H54 (cell line): Measurements from ENCODE around the gene KSR1.

Experiments
- DNase-seq: peaks from one replicate; pipeline ENCODE4 v3.0.0; 2011; ENCODE audit warnings: low spot score, mixed read lengths; ENCODE audit not compliant: insufficient read length
- FAIRE-seq: peaks from 3 replicates; lab custom pipeline; 2011; peaks lifted over from hg19 to GRCh38; lab: Jason Lieb, UNC
- POLR2A ChIP-seq: IDR thresholded peaks from 2 replicates; pipeline ENCODE4 v1.6.1; 2011; ENCODE audit warnings: low read depth, mild to moderate bottlenecking, low read length

KSR1 gene

GRCh38 chr17:27548369-27548768 lies 92.1 kb downstream of the KSR1 start:
- FAIRE-seq (no peak), DNase-seq (no peak)
- no peak for TF ChIP-seq POLR2A

GRCh38 chr17:27549251-27549893 lies 93.1 kb downstream of the KSR1 start:
- FAIRE-seq (no peak), DNase-seq (no peak)
- no peak for TF ChIP-seq POLR2A

GRCh38 chr17:27550291-27550930 lies 94.2 kb downstream of the KSR1 start:
- no peak for DNase-seq
- TF ChIP-seq POLR2A, result no peak
- FAIRE-seq, result no peak

DNA sequence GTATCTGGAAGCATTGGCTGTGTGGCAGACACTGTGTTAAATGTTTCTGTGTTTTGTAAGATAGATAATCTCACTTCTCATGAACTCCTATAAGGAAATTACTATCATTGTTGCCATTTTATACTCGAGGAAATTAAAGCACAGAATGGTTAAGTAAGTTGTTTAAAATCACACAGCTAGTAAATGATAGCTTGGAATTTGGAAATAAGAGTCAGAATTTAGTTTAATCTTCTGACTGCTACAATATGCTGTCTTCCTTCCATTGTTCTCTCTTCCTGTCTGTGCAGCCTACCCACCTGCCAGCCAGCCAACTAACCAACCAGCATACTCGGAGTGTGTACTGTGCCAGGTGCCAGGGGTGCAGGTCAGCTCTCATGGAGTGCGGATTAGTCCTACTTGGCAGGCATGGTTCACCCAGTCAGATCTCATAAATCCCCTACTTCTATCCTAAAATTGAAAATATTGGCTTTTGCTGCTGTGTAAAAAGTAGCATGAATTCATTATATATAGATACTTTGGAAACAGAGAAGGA lies 94.8 kb downstream of the KSR1 start:
- FAIRE-seq, result no peak
- DNase-seq, result no peak
- TF ChIP-seq POLR2A, result no peak

DNA sequence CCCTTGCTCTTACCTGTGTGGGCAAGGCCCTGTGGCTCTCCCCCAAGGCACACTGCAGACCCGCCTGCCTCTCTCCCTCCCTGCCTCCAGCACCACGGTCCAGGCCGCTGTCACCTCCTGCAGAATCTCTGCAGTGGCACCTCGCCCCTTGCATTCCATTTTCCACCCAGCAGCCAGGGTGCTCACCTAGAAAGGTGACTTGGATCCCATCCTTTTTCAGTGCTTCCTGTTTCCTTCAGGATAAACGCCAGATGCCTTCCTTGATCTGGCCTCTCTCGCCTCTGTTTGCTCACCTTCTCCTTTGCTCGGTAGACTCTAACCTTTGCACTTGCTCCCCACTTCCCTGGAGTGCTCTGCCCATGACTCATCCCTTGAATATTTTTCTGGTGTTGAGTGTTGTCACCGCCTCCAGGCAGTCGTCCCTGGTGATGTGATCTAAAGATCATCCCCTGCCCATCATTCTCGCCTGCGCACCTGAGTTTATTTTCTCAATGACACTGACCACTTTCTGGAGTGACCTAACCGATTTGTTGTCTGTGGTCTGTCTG lies 95.5 kb downstream of the KSR1 start:
- no peak for FAIRE-seq
- peak; percentile 45 for DNase-seq
- no peak for TF ChIP-seq POLR2A

- TF ChIP-seq POLR2A, result no peak
- peak; percentile 67 for DNase-seq
- FAIRE-seq, result no peak
These were observed 96.1 kb downstream of the KSR1 start for GRCh38 chr17:27552276-27552732.

DNA sequence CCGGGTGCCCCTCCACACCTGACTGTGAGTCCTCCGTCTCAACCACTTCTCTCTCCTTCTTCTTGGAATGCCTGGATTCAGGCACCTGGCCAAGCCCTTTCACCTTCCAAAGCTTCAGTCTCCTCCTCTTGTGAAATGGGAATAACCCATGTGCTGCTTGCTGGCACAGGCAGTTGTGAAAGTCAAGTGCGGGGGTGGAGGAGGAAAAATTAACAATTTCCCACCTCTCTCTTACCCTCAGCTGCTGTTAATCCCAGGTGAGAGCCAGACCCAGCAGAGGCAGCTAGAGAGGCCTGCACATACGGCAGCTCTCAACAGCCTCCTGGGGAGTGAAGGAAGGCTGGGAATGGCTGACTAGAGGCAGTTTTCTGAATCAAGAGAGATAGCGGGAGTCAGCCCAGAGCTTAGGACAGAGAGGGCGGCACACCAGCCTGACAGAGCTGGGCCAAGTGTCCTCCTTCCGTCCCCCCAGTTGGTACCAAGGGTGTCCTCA lies 96.8 kb downstream of the KSR1 start:
- TF ChIP-seq POLR2A, result no peak
- no peak for FAIRE-seq
- no peak for DNase-seq

- DNase-seq (no peak), FAIRE-seq (no peak)
- TF ChIP-seq POLR2A, result no peak
These were observed 97.9 kb downstream of the KSR1 start for GRCh38 chr17:27554152-27554551.

GRCh38 chr17:27554911-27555310 lies 98.7 kb downstream of the KSR1 start:
- no peak for TF ChIP-seq POLR2A
- FAIRE-seq, result no peak
- no peak for DNase-seq

DNA sequence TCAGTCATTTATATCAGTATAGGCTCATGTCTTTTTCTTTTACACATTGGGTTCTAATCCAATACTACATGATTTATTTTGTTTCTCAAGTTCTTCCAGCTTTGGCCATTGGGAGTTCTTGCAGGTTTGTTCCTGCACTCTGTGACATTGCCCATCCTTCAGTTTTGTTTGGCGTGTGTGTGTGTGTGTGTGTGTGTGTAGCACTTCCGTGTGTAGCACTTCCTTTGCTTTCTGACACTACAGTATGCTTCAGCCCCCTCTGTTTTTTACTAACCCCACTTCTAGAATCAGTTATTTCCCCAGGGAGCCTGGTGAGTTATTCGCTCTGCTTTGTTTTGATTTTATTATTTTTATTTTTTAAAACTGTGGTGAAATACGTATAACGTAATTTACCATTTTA lies 99.1 kb downstream of the KSR1 start:
- FAIRE-seq, result no peak
- no peak for DNase-seq
- TF ChIP-seq POLR2A, result no peak

DNA sequence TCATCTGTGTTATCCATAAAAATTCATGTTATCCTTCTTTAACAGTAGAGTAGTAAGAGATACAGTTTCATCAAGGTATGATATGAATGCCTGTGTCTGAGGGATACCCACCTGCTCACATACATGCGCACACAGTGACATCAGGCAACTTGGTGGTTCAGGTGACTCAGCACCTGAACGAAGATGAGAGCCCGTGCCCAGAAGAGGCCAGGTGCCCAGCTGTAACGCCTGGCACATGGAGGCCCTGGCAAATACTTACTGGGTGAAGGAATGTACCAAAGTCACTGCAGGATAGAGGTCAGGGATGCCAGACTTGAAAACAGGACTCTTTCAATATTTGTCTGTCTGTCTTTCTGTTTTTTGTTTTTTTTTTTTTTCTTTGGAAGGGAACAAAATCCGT lies 102.1 kb downstream of the KSR1 start:
- DNase-seq (no peak), FAIRE-seq (no peak)
- TF ChIP-seq POLR2A, result no peak

GRCh38 chr17:27558842-27559505 lies 102.7 kb downstream of the KSR1 start:
- FAIRE-seq (no peak), DNase-seq (no peak)
- TF ChIP-seq POLR2A, result no peak

DNA sequence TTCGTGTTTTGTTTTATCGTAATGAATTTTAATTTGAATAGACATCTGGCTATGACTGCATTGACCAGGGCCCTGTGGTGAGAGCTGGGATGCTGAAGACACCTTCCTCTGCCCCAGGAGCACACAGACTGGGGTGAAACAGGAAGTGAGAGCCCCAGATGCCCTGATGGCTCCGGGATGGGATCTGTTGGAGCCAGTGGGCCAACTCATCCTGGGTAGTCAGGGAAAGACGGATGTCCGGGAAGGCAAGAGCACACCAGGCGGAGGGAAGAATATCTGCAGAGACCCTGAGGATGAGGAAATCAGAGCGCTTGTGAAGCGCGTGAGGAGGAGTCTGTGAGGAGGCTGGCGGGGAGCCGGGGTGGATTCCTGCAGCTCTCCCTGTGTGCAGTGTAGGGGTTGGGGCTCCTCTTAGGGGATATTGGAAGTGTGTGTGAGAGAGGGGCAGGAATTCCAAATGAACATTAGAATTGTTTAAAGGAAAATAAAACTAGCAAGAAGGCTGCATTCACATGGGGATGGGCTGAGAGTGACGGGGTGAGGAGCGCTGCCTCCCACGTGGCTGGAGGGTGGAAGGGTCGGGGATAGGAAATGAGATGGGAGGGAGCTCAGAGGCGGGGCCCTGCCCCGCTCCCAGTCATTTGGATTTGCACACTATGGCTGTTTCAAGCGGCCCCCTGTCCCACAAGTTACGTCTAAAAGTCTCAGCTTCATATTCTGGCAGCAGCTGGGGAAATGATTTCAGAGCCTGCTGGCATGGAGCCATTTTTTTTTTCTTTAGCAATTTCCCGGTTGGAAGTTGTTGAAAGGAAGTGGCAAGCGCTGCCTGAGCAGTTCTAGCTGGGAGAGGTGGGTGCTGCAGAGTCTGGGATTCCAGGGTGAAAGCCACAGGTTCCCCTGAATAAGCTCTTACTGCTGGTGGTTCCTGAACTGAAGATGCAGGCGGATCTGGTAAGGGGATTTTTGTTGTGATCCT lies 103.5 kb downstream of the KSR1 start:
- FAIRE-seq, result no peak
- no peak for TF ChIP-seq POLR2A
- DNase-seq, result no peak
